Mesothelial cell of epicardium (in vitro differentiated cells): ENCODE measurements around the gene BSG. TPM values are rescaled to one million over a fixed set of nuclear protein-coding genes. Genes with fewer than 3 reads are reported as not detected.

Source experiments
- DNase-seq, 2 experiments: peaks; one replicate each; pipeline ENCODE4 v3.0.0; 2021; ENCODE audit warnings: low spot score in 2 of 2; ENCODE audit not compliant: unreplicated experiment in 2 of 2
- H3K27ac Mint-ChIP-seq: 2 replicates; pipeline ENCODE4 v1.8.0; 2021; ENCODE audit warnings: mixed read lengths
- H3K27me3 Mint-ChIP-seq: 2 replicates; pipeline ENCODE4 v1.8.0; 2021; ENCODE audit warnings: low read depth, mixed read lengths
- H3K36me3 Mint-ChIP-seq: 2 replicates; pipeline ENCODE4 v1.8.0; 2021; ENCODE audit warnings: mixed read lengths
- H3K4me1 Mint-ChIP-seq: 2 replicates; pipeline ENCODE4 v1.8.0; 2021; ENCODE audit warnings: mixed read lengths
- H3K4me3 Mint-ChIP-seq: 2 replicates; pipeline ENCODE4 v1.8.0; 2021; ENCODE audit warnings: mild to moderate bottlenecking, moderate library complexity, mixed read lengths
- H3K9me3 Mint-ChIP-seq: 2 replicates; pipeline ENCODE4 v1.8.0; 2021; ENCODE audit warnings: mixed read lengths
- total RNA-seq: library from RNA; stranded (reverse); gene quantifications from 3 replicates; pipeline ENCODE4 v1.2.1, GENCODE V29; 2021
- TF ChIP-seq, protein P1 (sequence below): fragments of 200-600 bp; sonication (generic); IDR thresholded peaks from one replicate; pipeline ENCODE4 v1.5.0; 2021; ENCODE audit warnings: antibody characterized with exemption; ENCODE audit not compliant: unreplicated experiment

Gene BSG
- total RNA-seq, 1 donor from 2014 or later: 414 TPM

- peaks cover 6% of the 10 kb centered on the region for H3K4me1 Mint-ChIP-seq
- no peak overlapping the region for H3K4me3 Mint-ChIP-seq
- TF ChIP-seq, protein P1, sequence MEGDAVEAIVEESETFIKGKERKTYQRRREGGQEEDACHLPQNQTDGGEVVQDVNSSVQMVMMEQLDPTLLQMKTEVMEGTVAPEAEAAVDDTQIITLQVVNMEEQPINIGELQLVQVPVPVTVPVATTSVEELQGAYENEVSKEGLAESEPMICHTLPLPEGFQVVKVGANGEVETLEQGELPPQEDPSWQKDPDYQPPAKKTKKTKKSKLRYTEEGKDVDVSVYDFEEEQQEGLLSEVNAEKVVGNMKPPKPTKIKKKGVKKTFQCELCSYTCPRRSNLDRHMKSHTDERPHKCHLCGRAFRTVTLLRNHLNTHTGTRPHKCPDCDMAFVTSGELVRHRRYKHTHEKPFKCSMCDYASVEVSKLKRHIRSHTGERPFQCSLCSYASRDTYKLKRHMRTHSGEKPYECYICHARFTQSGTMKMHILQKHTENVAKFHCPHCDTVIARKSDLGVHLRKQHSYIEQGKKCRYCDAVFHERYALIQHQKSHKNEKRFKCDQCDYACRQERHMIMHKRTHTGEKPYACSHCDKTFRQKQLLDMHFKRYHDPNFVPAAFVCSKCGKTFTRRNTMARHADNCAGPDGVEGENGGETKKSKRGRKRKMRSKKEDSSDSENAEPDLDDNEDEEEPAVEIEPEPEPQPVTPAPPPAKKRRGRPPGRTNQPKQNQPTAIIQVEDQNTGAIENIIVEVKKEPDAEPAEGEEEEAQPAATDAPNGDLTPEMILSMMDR: no peak
- no peaks in the 10 kb centered on the region for H3K27me3 Mint-ChIP-seq
- H3K36me3 Mint-ChIP-seq: peaks cover 13% of the 10 kb centered on the region
- no peak for DNase-seq
- H3K9me3 Mint-ChIP-seq: no peaks in the 10 kb centered on the region
- no peak overlapping the region for H3K27ac Mint-ChIP-seq
Observed at GRCh38 chr19:538641-539428, 33.6 kb upstream of the BSG start.

- no peaks in the 10 kb centered on the region for H3K27me3 Mint-ChIP-seq
- no peak overlapping the region for H3K4me3 Mint-ChIP-seq
- TF ChIP-seq, protein P1: no peak
- peaks cover 13% of the 10 kb centered on the region for H3K36me3 Mint-ChIP-seq
- peaks cover 2% of the 10 kb centered on the region for H3K4me1 Mint-ChIP-seq
- H3K9me3 Mint-ChIP-seq: no peaks in the 10 kb centered on the region
- no peak overlapping the region for H3K27ac Mint-ChIP-seq
- peak in 1 of 2 experiments; percentile 12 for DNase-seq
Observed at GRCh38 chr19:539429-540030, 32.9 kb upstream of the BSG start.

DNA sequence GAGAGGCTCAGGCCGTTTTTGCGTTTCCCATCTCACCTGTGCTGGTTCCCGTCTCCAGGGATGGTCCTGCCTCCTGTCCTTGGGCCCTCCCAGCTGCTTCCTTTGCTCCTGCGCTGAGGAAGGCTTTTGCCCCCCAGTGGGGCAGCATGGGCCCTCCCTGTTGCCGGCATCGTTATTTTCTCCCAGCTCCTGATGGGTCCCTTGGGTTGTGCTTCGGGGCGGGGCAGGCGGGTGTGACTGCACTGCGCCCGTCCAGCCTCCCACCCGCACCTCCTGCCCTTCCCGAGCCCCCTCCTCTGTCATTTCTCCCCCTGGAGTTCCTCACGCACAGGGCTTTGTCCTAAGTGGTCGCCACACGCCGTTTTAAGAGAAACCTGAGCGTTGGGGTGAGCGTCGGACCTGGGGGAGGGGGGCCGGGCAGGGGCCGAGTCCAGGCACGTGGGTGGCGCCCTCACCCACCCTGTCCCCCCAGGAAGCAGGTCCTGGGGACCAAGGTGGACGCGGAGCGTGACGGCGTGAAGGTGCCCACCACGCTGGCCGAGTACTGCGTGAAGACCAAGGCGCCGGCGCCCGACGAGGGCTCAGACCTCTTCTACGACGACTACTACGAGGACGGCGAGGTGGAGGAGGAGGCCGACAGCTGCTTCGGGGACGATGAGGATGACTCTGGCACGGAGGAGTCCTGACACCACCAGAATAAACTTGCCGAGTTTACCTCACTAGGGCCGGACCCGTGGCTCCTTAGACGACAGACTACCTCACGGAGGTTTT lies 31.3 kb upstream of the BSG start:
- H3K9me3 Mint-ChIP-seq: no peaks in the 10 kb centered on the region
- H3K4me3 Mint-ChIP-seq: no peak overlapping the region
- H3K27ac Mint-ChIP-seq: no peak overlapping the region
- TF ChIP-seq, protein P1: no peak
- no peaks in the 10 kb centered on the region for H3K4me1 Mint-ChIP-seq
- no peaks in the 10 kb centered on the region for H3K27me3 Mint-ChIP-seq
- H3K36me3 Mint-ChIP-seq: peaks cover 13% of the 10 kb centered on the region
- no peak for DNase-seq

- no peak for DNase-seq
- no peak overlapping the region for H3K4me3 Mint-ChIP-seq
- no peak overlapping the region for H3K27ac Mint-ChIP-seq
- no peaks in the 10 kb centered on the region for H3K27me3 Mint-ChIP-seq
- H3K36me3 Mint-ChIP-seq: peaks cover 13% of the 10 kb centered on the region
- H3K9me3 Mint-ChIP-seq: no peaks in the 10 kb centered on the region
- TF ChIP-seq, protein P1: no peak
- no peaks in the 10 kb centered on the region for H3K4me1 Mint-ChIP-seq
Observed at GRCh38 chr19:541699-542098, 30.7 kb upstream of the BSG start.

DNA sequence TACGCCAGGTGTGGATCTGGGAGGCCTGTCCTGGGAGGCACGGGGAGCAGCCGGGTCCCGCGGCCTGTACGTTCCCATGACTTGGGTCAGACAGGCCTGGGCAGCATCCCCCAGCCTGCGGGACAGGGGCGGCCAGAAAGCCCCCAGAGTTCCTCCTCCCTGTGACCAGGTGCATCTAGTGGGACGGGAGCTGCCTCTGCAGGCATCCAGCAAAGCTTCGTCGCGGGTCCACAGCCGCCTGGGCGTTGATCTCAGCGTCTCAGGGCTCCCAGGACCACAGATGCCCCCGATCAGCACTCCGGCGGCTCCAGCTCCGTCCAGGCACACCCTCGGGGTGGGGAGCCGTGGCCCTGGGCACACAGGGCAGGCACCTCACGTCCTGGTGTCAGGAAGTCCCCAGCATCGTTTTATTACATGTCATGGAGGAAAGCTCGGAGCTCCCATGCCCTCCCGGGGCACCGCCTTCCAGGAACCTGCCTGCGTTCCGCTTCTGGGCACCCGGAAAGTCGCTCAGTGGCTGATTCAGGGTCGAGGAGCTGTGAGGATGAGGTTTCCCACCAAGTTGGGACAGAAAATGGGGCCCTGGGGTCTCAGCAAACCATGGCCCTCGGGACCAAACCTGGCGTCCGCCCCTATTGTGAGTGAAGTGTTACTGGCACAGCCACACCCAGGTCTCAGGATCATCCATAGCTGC lies 30.1 kb upstream of the BSG start:
- Mint-ChIP-seq H3K4me1 (no peaks in the 10 kb centered on the region), H3K27ac (no peak overlapping the region), H3K9me3 (no peaks in the 10 kb centered on the region), H3K36me3 (peaks cover 13% of the 10 kb centered on the region), H3K4me3 (no peak overlapping the region), H3K27me3 (no peaks in the 10 kb centered on the region)
- TF ChIP-seq, protein P1: no peak
- no peak for DNase-seq
